HG02884 (cell line): Measurements from ENCODE around the gene CFAP73.
"Not testable (repeated sequence)": the region's sequence is repeated elsewhere in the genome, so short reads cannot be mapped to it uniquely, and the experiment has no call there.

ENCODE experiments used
- ATAC-seq: cut with Tn5 transposase; IDR thresholded peaks from one replicate; pipeline ENCODE4 v1.9.1; 2021; ENCODE audit warnings: mild to moderate bottlenecking, moderate library complexity; ENCODE audit not compliant: unreplicated experiment

CFAP73 gene

DNA sequence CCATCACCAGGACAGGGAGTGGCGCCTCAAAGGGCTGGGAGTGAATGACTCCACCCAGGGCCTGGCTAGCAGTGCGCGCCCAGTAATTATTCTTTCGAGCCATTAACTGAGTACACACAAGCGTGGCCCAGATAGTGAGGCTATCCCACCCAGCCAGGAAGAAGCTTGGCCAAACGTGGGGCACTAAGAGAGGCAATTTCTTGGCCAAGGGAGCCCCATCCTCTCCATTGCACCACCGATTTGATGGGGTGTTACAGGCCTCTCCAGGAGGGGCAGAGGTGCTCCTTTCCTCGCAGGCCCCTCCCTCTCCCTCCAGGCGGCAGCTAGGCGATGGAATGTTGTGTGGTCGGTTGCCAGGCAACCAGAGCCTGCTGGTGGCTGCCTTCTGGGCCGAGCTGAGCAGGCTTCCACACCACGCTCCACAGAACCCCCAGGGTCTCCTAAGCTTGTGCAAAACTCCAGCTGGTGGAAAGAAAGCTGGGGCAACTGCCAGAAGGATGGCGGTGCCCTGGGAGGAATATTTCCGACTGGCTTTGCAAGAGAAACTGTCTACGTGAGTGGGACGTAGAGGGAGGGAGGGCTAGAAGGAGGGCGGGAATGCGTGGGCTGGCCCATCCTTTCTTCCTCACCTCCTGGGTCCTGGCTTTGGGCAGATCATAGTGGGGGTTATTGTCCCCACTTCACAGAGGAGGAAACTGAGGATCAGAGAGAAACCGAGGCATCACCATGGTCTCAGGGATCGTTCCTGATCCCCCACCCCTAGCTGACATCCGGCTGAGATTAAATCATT is at the start of gene CFAP73:
Gene CFAP73, plus strand, starts transcription at position 364 of the 790 bp plus-strand sequence. Its CDS starts 134 bp downstream, at position 498.
- no peak for ATAC-seq

DNA sequence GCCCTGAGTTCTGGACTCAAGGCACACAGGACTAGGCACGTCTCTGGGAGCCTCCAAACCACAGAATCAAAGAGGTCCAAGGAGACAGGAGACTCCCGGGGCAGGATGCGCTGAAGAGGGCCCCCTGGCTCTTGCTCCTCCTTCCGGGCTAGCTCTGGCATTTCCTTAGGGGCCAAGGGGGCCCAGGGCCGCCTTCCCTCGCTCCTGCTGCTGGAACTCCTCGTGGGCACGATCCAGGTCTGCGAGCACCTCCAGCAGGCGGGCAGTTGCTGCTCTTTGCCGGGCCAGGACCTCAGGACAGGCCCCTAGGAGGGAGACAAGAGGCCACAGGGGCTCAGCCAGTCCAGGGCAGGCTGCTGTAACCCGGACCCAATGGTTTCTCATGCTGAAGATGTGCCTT is 49.8 kb upstream of the CFAP73 start:
- ATAC-seq, result no peak

DNA sequence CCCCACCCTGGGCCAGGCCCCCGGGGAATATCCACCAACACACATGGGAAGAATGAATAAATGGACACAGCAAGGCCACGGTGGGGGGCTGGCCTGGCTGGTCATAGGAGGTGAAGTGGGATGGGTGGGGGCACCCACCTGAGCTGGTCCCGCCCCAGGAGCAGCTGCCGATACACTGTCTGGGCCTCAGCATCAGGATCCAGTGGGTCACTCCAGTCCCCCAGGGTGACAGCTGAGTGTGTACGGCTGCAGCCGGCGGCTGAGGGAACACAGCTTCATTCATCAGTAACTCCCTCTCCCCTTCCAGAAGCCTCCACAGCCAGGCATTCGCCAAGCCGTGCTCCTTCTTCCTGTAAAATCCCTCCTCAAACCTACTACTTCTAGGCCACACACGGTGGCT is 47.8 kb upstream of the CFAP73 start:
- ATAC-seq, result no peak

DNA sequence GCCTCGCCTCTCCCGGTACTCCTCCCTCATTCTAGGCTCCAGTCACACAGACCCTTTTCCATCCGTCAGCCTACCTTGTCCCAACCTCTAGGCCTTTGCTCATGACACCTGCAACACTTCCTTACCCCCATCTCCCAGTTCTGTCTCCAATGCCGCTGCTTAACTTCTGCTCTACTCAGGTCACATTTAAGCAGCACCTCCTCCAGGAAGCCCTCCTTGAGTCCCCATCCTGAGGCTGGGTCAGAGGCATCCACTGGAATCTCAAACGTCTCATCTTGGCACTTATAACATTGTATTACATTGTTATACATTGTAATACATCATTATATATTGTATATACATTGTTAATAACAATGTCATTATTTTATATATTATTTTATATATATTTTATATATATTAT is 46.7 kb upstream of the CFAP73 start:
- no peak for ATAC-seq

DNA sequence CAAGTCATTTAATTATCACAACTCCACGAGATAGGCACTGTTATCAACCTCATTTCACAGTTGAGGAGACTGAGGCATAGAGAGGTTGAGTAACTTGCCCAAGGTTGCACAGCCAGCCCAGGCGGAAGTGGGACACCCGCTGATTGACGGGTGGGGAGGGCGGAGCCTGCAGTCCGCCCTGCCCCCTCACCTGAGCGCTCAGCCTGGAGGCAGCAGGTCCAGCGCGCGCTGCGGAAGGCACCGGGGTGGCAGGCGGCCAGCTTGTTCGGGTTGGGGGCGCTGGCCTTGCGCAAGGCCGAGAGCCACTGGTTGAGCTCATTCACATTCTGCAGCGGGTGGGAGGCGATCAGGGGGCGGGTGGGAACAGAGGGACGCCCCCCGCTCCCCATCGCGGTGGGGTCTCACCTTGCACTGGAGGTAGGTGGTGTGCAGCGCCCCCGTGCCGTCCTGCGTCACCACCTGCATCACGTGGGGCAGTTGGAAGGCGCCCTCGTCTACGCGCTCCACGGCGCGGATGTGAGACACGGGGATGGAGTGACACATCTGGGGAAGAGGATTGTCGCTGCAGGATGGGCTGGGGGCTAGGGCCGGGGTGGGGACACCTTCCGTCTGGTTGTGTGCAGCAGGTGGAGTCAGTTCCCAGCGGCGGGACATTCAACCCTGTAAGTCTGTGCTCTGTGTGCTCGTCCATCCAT is 45.6 kb upstream of the CFAP73 start:
- no peak for ATAC-seq

DNA sequence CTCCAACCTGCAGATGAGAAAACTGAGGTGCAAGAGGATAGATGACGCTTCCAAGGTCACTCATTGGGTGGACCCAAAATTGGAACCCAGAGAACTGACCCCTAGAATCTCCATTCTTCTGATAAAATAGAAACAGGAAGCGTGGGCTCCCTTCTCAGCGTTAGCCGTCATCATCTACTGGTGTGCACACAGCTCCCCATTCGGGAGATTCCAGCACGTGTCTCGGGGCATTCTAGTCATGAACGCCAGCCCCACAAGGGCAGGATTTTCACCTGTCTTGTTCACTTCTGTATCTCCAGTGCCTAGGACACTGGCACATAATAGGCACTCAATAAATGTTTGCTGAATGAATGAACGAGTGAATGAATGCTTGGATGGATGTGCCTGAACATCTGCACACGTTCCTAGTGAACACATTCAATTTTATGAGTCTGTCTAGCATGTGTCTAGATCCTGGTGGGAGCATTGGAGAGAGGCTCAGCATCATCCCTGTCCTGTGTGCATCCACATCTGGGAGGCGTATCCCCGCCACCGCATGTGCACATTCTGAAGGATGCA is 44.5 kb upstream of the CFAP73 start:
- no peak for ATAC-seq

DNA sequence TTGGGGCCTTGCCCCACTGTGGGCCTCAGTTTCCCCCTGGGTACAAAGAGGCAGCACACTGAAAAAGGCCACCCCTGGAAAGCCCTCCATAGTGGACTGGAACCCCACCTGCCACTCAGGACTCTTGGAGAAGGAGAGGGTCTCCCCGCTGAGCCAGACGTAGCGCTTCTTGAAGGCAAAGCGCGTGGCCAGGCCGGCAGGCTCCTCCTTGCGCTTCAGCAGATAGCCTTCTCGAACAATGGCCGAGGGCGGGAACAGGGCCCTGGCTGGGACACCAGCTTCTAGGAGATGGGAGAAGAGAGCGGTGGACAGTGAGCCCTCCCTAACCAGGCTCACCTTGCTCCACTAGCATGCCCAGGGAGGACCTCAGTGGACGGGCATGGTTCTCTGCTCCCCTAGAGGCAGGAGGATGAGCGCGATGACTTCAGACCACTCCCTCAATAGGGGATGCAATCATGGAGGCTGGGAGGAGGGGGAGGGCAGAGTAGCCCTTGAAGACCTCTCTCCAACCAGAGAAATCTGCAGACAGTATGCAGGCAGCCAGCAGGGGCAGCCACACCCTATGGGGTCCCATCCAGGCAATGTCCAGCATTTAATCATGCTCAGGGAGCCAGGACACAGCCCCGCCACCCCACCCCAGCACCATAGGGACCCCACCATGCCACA is 43.8 kb upstream of the CFAP73 start:
- no peak for ATAC-seq

DNA sequence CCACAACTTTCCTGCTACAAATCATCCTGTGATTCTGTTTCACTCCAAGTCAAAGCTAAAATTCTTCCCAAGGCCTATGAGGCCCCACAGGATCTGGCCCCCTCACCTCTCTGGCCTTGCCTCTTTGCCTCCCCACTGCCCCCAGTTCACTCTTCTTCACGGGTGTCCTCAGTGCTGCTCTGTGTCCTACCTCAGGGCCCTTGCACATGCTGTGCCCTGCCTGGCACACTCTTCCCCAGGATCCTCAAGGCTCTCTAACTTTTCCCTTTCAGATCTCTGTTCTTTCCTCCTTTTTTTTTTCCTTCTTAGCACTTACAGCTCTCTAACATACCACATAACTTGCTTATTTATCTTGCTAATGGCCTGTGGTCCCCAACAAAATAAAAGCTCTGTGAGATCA is 43.2 kb upstream of the CFAP73 start:
- no peak for ATAC-seq

DNA sequence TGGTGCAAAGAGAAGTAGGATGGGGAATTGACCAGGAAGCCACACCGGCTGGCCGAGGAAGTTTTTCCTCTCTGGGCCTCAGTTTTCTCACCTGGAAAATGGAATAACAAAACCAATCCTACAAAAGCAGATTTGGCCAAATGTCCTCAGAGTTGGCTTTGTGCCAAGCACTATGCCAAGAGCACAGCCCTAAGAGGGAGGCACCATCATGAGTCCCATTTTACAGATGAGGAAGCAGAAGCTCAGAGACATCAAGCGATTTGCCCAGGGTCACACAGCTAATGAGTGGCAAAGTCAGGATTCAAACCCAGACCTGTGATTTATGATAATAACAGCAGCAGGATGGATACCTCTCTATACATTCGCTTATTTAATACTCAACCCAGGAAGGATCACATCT is 41.2 kb upstream of the CFAP73 start:
- ATAC-seq, result no peak

DNA sequence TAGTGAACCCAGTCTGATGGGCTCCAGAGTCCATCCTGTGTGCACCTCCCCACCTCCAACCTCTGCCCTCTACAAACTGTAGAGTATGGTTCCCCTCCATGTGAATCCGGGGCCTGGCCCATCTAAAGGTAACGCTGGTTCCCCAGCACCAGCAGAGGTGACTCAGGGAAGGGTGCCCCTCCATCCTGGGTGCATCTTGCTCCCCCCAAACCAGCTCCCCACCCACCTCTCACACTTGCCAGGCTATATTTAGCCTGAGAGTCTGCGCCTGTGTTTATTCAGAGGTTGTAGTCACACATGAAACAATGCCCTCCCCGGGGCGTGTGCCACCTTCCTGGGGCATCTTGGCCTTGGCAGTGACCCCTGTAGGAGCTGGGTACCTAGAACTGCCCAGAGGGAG is 40.2 kb upstream of the CFAP73 start:
- no peak for ATAC-seq

DNA sequence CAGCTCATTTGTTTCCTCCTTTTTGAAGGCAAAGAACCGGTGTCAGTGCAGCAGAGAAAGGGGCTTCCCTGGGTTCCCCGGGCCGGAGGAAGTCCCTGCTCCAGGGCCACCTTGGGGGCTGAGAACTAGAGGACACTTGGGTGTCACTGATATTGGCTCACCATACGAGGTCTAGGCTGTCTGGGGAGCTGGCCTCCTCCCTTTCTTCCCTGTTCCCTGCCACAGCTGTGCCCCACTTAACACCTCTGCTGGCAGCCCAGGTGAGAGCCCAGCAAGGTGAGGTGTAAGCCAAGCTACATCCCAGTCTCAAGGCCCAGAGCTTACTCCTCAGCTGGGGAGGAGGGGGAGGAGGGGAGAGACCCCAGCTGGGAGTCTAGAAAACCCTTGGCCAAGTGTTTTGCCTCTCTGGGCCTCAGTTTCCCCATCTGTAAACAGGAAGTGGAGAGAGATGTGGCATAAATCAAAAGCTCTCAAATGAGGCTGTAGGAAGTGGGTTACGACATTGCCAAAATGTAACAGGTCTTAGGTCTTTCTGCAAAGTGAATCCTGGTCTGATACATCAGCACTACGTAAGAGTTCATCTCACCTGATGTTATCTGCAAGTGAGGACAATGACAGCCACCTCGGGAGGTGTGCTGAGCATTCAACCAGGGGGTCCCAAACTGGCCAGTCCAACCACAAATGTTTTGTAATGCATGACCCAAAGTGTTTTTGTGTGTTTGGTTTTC is 39.5 kb upstream of the CFAP73 start:
- ATAC-seq, result no peak

DNA sequence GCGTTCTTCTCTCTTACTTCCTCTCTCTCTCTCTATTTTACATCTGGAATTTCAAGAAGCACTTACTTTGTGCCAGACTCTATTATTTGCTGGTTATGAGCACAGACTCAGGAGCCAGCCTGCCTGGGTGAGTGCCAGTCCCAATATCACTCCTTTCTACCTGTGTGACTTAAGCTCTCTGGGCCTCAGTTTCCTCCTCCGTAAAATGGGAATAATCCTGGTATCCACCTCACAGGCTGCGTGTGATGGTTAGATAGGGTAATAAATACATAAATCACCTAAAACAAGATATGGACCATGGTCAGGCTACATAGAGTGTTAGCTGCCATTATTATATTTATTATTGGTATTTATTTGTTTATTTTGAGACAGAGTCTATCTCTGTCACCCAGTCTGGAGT is 38.3 kb upstream of the CFAP73 start:
- ATAC-seq, result no peak

DNA sequence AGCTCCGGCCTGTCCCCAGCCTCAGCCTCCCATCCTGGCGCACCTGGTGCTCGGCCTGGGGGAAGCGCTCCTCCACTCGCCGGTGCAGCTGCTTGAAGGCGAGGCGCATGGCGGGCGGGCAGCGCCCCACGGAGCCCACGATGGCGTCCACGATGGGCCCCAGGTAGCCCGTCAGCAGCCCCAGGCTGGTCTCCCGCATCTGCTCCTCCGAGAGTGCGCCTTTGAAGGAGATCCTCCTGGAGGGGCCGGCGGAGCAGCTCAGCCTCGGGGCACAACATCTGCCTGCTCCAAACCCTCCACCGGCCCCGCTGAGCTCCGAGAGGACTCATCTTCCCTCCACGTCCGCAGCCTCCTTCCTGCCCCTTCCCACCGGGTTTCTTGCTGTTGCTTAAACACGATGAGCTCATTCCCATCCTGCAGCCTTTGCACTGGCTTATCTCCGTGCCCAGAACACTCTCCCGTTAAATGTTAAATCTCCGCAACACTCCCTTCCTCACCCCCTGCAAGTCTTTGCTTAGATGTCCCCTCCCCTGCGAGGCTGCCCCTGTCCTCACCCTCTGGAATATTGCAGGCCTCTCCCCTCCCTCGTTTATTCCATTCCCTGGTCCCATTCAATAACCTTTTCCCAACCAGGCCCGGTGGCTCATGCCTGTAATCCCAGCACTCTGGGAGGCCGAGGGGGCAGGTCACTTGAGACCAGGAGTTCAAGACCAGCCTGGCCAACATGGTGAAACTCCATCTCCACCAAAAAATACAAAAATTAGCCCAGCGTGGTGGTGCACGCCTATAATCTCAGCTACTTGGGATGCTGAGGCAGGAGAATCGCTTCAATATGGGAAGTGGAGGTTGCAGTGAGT is 37.3 kb upstream of the CFAP73 start:
- ATAC-seq, result no peak

DNA sequence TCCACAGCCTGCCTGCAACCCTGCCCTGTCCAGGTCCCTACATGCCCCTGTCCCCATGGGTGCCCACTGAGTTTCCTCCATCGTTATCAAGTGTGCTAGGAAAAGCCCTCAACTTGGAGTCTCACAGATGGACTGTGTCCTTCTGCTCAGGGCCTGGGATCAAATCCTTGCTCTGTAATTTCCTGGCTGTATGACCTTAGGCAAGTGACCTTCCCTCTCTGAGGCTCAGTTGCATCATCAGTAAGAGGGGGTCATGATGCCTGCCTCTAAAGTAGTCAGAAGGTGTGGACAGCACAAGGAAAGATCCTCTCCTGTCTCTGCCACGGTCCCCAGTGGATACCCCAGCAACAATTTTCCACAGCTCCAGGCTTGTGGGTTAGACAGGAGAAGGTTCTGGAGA is 36.1 kb upstream of the CFAP73 start:
- no peak for ATAC-seq

DNA sequence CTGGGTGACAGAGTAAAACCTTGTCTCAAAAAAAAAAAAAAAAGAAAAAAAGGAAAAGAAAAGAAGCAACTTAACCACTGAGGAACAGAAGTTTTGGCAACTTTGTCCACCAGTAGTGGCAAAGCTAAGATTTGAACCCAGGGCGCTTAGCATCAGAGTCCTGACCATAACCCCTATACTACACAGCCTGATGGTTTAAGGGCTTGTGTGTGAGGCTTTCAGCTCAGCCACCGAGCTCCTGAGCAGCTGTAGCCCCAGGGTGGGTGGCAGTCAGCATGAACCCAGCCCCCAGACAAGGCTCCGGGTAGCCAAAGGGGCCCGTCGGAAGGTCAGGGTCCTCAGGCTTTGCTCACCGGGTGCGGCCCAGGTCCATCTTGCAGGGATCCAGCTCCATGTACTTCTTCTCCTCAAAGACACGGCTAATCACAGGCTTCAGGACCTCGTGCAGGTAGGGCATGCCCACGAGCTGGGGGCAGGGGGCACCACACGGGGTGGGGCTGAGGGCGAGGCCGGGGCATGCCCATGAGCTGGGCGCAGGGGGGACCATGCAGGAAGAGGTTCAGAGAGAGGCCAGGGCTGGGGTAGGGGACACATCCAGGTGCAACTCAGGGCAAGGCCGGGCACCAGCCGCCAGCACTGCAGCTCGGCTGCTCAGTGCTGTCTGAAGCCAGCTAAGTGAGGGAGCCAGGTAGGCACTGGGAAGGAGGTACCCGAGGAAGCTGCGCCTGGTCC is 34.9 kb upstream of the CFAP73 start:
- ATAC-seq, result no peak

DNA sequence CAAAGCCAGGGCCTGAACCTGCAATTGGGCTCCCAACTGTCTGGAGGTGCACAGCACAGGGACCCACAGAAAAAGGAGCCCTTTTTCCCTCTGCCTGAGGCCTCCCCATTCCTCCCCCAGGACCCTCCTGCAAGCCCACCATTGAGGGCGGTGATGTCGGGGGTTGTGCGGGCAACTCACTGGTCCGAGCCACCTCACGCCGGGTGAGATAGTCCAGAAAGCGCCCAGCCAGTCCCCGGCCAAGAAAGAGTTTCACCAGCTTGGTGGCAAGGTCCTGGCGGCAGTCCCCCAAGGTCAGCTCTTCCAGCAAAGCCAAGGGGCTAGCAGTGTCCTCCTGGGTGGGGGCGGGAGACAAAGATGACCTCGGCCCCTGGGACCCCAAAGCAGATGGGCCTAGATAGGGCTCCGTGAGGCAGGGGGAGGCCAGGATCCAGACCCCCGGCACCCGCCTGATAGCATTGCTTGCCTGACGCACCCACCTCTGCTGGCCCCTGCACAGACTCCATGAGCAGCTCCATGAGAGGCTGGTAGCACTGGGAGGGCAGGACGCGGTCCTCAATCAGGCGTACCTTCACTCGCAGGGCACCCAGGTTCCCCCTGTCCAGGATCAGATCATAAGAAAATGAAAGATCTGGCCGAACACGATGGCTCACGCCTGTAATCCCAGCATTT is 33.9 kb upstream of the CFAP73 start:
- no peak for ATAC-seq

DNA sequence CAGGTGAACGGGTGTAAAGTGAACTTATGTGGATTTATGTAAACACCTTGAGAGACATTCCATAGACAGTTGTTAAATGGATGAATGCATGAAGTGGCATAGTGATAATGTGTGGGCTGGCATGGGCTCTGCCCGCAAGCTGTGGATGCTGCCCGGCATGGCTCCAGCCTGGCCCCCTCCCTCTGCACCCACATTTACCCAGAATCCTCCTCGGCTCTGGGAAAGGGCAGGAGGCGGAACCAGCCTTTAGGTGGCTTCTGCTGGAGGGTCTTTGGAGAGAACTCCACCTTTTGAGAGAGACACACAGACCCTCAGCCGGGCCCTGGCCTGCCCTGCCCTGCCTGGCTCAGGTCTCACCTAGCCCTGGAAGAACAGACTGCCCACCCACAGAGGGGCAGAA is 32.6 kb upstream of the CFAP73 start:
- ATAC-seq, result no peak

DNA sequence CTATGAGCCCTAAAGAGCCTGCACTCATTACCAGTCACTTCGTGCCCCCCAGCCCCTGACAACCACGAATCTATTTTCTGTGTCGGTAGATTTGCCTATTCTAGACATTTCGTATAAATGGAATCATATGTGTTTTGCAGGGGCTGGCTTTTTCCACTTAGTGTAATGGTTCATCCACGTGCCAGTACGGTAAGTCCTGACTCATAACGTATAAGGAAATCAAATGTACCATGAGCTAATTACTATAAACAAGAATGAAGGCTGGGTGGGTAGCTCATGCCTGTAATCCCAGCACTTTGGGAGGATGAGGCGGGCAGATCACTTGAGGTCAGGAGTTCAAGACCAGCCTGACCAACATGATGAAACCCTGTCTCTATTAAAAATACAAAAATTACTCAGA is 31.8 kb upstream of the CFAP73 start:
- ATAC-seq, result not testable (repeated sequence)

DNA sequence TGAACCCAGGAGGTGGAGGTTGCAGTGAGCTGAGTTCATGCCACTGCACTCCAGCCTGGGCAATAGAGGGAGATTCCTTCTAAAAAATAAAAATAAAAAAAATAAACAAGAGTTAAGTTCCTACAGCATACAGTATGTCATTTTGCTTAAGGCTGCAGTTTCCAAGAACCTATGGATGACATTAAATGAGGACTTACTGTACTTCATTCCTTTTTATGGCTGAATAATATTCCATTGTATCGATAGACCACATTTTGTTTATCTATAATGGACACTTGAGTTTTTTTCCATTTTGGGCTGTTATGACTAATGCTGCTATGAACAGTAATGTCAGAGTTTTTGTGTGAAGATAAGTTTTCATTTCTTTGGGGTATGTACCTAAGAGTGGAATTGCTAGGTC is 31.4 kb upstream of the CFAP73 start:
- ATAC-seq, result no peak
